Measurements from ENCODE around the gene NFKBIE. TPM values are rescaled to one million over a fixed set of nuclear protein-coding genes. Genes with fewer than 3 reads are reported as not detected.

NFKBIE gene
- total and polyA plus RNA-seq, 2 of the 13 experiments (the other 11 are each of a cell fraction or from before 2014, with no cell fraction given) = 6.7 to 14.5 TPM

- TF ChIP-seq, protein P1, sequence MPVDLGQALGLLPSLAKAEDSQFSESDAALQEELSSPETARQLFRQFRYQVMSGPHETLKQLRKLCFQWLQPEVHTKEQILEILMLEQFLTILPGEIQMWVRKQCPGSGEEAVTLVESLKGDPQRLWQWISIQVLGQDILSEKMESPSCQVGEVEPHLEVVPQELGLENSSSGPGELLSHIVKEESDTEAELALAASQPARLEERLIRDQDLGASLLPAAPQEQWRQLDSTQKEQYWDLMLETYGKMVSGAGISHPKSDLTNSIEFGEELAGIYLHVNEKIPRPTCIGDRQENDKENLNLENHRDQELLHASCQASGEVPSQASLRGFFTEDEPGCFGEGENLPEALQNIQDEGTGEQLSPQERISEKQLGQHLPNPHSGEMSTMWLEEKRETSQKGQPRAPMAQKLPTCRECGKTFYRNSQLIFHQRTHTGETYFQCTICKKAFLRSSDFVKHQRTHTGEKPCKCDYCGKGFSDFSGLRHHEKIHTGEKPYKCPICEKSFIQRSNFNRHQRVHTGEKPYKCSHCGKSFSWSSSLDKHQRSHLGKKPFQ (CRISPR knock-in tag; IDR thresholded peaks at IDR 0.05; ENCODE audit: insufficient replicate concordance) = peak; percentile 62
- no peak for TF ChIP-seq RFX5 (IDR thresholded peaks at IDR 0.05; ENCODE audit: low read depth, low read length)
- TF ChIP-seq PTBP1 (IDR thresholded peaks at IDR 0.05; ENCODE audit: low read depth, low read length, poor library complexity, severe bottlenecking) = peak; percentile 23
- TF ChIP-seq, protein P2, sequence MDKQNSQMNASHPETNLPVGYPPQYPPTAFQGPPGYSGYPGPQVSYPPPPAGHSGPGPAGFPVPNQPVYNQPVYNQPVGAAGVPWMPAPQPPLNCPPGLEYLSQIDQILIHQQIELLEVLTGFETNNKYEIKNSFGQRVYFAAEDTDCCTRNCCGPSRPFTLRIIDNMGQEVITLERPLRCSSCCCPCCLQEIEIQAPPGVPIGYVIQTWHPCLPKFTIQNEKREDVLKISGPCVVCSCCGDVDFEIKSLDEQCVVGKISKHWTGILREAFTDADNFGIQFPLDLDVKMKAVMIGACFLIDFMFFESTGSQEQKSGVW (CRISPR knock-in tag; IDR thresholded peaks at IDR 0.05; ENCODE audit: borderline replicate concordance) = no peak
- no peak; the same call in 1 of the 2 replicates for TF ChIP-seq ZNF367 (CRISPR knock-in tag; IDR thresholded peaks at IDR 0.05; ENCODE audit: borderline replicate concordance)
- TF ChIP-seq FIP1L1 (IDR thresholded peaks at IDR 0.05; ENCODE audit: borderline replicate concordance, insufficient read depth, low read depth, low read length) = no peak
- TF ChIP-seq RFX3 (CRISPR knock-in tag; IDR thresholded peaks at IDR 0.05) = no peak
- TF ChIP-seq, protein P3, sequence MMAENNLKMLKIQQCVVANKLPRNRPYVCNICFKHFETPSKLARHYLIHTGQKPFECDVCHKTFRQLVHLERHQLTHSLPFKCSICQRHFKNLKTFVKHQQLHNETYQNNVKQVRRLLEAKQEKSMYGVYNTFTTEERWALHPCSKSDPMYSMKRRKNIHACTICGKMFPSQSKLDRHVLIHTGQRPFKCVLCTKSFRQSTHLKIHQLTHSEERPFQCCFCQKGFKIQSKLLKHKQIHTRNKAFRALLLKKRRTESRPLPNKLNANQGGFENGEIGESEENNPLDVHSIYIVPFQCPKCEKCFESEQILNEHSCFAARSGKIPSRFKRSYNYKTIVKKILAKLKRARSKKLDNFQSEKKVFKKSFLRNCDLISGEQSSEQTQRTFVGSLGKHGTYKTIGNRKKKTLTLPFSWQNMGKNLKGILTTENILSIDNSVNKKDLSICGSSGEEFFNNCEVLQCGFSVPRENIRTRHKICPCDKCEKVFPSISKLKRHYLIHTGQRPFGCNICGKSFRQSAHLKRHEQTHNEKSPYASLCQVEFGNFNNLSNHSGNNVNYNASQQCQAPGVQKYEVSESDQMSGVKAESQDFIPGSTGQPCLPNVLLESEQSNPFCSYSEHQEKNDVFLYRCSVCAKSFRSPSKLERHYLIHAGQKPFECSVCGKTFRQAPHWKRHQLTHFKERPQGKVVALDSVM (CRISPR knock-in tag; IDR thresholded peaks at IDR 0.05) = peak; percentile 80
- peak; percentile 91; the same call in 1 of the 2 replicates for TF ChIP-seq ZNF546 (CRISPR knock-in tag; conservative IDR thresholded peaks at IDR 0.05)
- TF ChIP-seq TRIM24 (CRISPR knock-in tag; IDR thresholded peaks at IDR 0.05) = no peak
- TF ChIP-seq ZKSCAN1 (IDR thresholded peaks at IDR 0.05; ENCODE audit: low read length) = no peak
- peak in 1 of 2 experiments; percentile 10; a peak in 1 of 4 replicates for TF ChIP-seq EP300 (IDR thresholded peaks at IDR 0.05; ENCODE audit: low read depth in 2 of 2, low read length in 2 of 2)
- peak; percentile 53; the same call in 1 of the 2 replicates for TF ChIP-seq EP300 (CRISPR knock-in tag; IDR thresholded peaks at IDR 0.05; ENCODE audit: borderline replicate concordance)
- TF ChIP-seq, protein P4, sequence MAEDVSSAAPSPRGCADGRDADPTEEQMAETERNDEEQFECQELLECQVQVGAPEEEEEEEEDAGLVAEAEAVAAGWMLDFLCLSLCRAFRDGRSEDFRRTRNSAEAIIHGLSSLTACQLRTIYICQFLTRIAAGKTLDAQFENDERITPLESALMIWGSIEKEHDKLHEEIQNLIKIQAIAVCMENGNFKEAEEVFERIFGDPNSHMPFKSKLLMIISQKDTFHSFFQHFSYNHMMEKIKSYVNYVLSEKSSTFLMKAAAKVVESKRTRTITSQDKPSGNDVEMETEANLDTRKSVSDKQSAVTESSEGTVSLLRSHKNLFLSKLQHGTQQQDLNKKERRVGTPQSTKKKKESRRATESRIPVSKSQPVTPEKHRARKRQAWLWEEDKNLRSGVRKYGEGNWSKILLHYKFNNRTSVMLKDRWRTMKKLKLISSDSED (CRISPR knock-in tag; IDR thresholded peaks at IDR 0.05) = 0 out of 2 replicates have a peak, but pooled peaks have one; percentile 79
- TF ChIP-seq, protein P5, sequence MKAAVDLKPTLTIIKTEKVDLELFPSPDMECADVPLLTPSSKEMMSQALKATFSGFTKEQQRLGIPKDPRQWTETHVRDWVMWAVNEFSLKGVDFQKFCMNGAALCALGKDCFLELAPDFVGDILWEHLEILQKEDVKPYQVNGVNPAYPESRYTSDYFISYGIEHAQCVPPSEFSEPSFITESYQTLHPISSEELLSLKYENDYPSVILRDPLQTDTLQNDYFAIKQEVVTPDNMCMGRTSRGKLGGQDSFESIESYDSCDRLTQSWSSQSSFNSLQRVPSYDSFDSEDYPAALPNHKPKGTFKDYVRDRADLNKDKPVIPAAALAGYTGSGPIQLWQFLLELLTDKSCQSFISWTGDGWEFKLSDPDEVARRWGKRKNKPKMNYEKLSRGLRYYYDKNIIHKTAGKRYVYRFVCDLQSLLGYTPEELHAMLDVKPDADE (CRISPR knock-in tag; IDR thresholded peaks at IDR 0.05) = peak; percentile 52; the same call in 1 of the 2 replicates
- 0 out of 2 replicates have a peak, but pooled peaks have one; percentile 64 for TF ChIP-seq ZNF280B (CRISPR knock-in tag; IDR thresholded peaks at IDR 0.05; ENCODE audit: borderline replicate concordance)
- TF ChIP-seq STAT5B (CRISPR knock-in tag; IDR thresholded peaks at IDR 0.05) = no peak
- TF ChIP-seq GZF1 (CRISPR knock-in tag; IDR thresholded peaks at IDR 0.05) = peak; percentile 81; the same call in 1 of the 2 replicates
Measured at GRCh38 chr6:44257025-44257752, 8.2 kb downstream of the NFKBIE start, which contains the start of gene SLC35B2 (continued).

Measured in HepG2 (cell line).